ENCODE measurements around the gene HOXB4.

HOXB4 gene

DNA sequence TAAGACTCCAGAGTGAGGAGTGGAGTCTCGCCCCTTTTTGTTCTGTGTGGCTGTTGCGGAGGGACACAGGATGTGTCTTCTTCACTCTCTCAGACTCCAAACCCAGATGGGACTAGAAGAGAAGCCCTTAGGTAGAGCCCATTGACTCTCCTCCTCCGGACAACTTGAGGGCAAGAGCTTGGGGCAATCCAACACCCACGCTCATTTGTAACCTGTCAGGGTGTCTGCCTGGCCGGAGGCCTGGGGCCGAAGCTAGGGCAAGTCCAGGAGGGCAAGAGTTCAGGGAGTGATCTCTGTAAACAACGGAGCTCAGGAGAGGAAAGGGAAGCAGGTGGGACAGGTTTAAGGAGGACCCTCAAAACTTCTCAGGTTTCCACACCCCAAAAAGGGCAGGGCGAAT, 45.9 kb downstream of the HOXB4 start:
- TF ChIP-seq POLR2A (IDR thresholded peaks at IDR 0.05; ENCODE audit: low read depth, low read length) (no peak), POLR2AphosphoS5 (IDR thresholded peaks at IDR 0.05; ENCODE audit: low read depth, low read length) (no peak), TAF1 (IDR thresholded peaks at IDR 0.05; ENCODE audit: borderline replicate concordance, low read depth, low read length) (no peak)
- FAIRE-seq (no peak), DNase-seq (ENCODE audit: insufficient read length) (no peak)

DNA sequence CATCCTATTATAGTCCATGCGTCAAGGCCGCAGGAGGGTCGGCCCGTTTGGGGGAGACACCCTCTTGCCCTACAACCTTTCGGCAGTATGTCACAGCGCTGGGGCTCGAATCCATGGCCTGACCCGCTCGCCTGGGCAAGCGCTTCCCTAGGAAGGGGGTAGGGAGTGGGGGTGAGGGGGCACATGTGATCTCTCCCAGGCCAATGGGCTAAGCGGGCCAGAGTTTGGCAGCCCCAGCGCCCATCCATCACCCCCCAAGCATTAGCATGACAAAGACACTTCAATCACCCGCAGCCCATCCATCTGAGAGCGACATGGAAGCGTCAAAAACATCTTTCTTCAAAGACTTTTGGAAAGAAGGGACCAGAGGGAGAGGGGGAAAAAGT, 47.3 kb downstream of the HOXB4 start, which contains the start of gene HOXB1:
HOXB1 (minus strand) TSS at position 125 of the 386 bp plus-strand sequence; CDS start at position 18, 107 bp downstream.
- no peak for FAIRE-seq
- no peak for DNase-seq (ENCODE audit: insufficient read length)
- no peak for TF ChIP-seq TAF1 (IDR thresholded peaks at IDR 0.05; ENCODE audit: borderline replicate concordance, low read depth, low read length)

DNA sequence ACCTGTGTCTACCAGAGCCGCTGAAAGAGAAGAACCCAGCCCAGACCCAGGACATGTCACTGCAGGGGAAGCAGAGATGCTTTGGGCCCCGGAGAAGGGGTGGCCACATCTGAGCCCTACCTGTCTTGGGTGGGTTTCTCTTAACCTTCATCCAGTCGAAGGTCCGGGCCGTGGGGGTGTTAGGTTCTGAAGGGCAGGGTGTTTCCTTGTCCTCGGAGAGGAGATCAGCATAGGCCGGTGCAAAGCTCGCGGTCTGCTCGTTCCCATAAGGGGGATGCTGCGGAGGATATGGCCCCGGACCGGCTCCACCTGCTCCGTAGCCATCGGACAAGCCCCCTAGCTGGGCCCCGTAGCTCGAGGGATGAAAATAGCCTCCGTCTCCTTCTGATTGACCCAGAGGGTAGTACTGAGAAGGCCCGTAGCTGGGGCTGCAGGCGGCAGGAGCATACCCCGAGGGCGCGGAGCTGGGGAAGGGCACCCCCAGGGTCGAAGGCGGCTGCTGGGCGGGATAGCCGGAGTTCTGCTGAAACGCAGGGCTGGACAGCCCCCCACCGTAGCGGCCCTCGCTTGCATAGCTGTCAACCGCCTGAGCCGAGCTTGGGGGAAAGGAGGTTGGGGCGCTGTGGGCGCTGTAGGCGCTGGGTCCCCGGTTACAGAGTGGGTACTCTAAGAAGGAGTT, 47.8 kb downstream of the HOXB4 start:
- DNase-seq (ENCODE audit: insufficient read length): no peak
- TF ChIP-seq TAF1 (IDR thresholded peaks at IDR 0.05; ENCODE audit: borderline replicate concordance, low read depth, low read length) (no peak), POLR2A (IDR thresholded peaks at IDR 0.05; ENCODE audit: low read depth, low read length) (no peak), POLR2AphosphoS5 (IDR thresholded peaks at IDR 0.05; ENCODE audit: low read depth, low read length) (no peak)
- FAIRE-seq: no peak

DNA sequence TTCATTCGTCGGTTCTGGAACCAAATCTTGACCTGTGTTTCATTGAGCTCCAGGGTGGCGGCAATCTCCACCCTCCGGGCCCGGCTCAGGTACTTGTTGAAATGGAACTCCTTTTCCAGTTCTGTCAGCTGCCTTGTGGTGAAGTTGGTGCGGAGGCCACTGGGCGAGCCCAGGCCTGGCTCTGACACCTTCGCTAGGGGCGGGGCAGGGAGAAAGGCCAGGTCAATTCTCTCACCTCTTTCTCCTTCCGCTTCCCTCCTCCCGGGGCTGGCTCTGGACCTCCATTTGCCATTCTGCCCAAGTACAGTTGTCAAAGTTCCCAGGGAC, 48.5 kb downstream of the HOXB4 start:
- FAIRE-seq: no peak
- DNase-seq (ENCODE audit: insufficient read length): no peak
- TF ChIP-seq POLR2AphosphoS5 (IDR thresholded peaks at IDR 0.05; ENCODE audit: low read depth, low read length) (no peak), POLR2A (IDR thresholded peaks at IDR 0.05; ENCODE audit: low read depth, low read length) (no peak)

DNA sequence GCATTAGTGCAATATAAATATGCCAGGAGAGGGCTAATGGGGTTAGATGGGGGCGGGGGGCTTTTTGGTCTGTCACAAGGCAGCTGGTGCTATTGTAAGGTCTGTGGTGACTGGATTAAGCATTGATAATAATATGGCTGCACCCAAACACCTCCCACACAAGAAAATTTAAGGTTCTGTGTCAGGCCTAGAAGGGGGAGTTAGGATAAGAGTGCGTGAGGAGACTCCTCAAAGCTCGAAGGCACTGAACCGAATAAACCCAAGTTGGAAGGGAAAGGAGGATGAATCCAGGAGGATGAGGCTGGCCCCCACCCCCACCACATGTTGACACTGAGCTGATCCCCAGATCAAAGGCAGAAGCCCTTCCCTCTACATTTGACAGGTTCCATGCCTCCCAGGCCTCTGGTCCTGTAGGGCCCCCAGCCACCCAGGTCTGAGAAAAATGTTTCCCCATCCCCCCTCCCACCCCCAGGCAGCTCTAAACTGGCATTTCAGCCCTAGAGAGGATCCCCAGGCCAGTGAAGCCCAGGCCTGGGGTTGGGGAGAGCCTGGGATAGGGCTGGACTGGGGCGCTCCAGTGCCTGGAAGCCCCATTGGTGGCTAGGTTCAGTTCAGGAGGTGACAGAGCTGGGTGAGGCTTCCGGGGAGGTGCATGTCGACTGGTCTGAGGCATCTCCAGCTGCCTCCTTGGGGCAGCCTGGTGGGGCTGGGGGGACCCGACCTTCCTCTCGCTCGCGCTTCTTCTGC, 49.0 kb downstream of the HOXB4 start:
- TF ChIP-seq POLR2AphosphoS5 (IDR thresholded peaks at IDR 0.05; ENCODE audit: low read depth, low read length): no peak
- TF ChIP-seq TAF1 (IDR thresholded peaks at IDR 0.05; ENCODE audit: borderline replicate concordance, low read depth, low read length): no peak
- no peak for TF ChIP-seq POLR2A (IDR thresholded peaks at IDR 0.05; ENCODE audit: low read depth, low read length)
- DNase-seq (ENCODE audit: insufficient read length) (no peak), FAIRE-seq (no peak)

DNA sequence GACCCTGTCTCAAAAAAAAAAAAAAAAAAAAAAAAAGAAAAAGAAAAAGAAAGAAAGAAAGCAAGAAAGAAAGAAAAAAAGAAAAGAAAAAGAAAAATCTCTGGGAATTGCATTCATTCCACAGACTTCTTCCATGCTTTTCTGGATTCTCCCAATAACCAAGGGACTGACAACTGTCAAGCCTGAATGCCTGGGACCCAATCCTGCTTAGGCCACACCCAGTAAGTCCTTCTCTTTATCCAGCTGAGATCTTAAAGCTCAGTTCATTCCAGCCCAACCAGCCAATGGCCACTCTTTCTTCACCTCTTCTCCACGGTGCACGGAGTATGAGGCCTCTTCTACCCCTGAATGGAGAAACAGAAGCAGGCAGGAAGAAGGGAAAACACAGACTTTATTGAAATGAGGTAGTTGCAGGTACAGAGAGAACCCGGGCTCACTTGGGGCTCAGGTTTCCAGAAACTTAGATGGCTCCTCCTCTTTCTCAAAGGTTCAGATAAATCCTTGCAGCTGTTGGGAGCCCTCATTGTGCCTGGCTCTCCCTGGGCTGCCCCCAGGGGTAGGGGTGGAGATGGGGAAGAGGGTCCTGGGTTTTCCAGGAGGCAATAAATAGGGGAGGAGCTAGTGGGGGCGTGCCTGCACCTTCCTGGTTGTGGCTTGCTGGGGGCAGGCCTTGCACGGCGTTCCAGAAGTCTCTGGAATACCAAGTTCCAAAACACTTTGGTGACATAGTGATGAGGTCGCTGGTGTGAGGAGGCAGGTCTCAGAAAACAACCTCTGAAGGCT, 49.8 kb downstream of the HOXB4 start:
- TF ChIP-seq POLR2AphosphoS5 (IDR thresholded peaks at IDR 0.05; ENCODE audit: low read depth, low read length) (no peak), TAF1 (IDR thresholded peaks at IDR 0.05; ENCODE audit: borderline replicate concordance, low read depth, low read length) (no peak), POLR2A (IDR thresholded peaks at IDR 0.05; ENCODE audit: low read depth, low read length) (no peak)
- no peak for FAIRE-seq
- no peak for DNase-seq (ENCODE audit: insufficient read length)

DNA sequence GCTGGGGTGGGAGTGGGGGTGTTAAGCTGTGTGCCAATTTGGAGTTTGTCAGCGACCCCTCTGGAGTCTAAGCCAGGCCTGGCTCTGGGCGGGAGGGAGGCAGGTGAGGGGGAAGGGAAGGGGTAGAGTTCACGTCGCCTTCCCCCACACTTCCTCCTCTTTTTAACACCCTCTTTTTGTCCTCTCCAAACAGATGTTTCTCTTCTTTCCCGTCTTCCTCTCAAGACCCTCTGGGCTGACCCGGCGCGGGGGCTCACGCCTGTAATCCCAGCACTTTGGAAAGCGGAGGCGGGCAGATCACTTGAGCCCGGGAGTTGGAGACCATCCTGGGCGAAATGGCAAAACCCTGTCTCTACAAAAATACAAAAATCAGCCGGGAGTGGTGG, 50.6 kb downstream of the HOXB4 start:
- DNase-seq (ENCODE audit: insufficient read length) (no peak), FAIRE-seq (no peak)
- TF ChIP-seq TAF1 (IDR thresholded peaks at IDR 0.05; ENCODE audit: borderline replicate concordance, low read depth, low read length) (no peak), POLR2A (IDR thresholded peaks at IDR 0.05; ENCODE audit: low read depth, low read length) (no peak), POLR2AphosphoS5 (IDR thresholded peaks at IDR 0.05; ENCODE audit: low read depth, low read length) (no peak)

DNA sequence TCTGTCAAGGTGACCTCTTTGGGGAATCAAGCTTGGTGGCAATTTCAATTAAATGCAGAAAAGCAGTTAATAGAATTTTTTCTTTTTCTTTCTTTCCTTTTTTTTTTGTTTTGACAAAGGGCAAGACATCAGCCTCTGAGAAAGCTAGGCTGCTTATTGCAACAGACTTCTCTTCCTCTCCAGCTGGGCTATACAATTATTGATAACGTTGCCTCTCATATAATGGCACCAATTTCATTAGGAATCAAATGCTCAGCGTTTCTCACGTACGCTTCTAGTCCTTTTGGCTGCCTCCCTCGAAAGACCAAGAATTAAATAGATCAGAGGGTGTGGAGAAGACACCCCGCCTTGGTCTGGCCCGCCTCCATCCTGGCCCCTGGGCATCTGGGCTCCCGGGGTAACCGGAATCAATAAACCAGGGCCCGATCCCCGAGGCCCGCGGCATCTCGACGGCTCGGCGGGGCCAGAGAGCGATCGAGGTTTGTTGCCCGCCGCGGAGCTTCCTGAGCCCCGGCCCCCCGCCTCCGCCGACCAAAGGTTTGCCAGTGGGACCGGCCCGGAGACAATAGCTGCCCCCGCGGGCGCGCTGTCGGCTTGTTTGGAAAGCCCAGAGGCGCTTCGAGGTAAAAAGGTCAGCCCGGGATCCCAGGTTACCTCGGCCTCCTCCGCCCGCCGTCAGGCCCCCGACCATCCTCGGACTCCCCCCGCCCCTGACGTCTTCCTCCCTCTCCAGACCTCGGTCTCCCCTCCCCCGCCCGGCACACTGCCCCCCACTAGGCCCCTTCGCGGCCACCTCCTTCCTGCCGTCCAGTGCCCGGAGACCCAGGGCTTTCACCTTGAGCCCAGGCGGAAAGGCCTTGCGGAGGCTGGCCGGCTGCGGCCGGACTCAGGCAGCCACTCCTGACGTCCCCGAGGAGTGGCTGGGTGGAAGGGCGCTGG, 51.3 kb downstream of the HOXB4 start:
- no peak for FAIRE-seq
- TF ChIP-seq POLR2AphosphoS5 (IDR thresholded peaks at IDR 0.05; ENCODE audit: low read depth, low read length) (no peak), POLR2A (IDR thresholded peaks at IDR 0.05; ENCODE audit: low read depth, low read length) (no peak), TAF1 (IDR thresholded peaks at IDR 0.05; ENCODE audit: borderline replicate concordance, low read depth, low read length) (no peak)
- no peak for DNase-seq (ENCODE audit: insufficient read length)
